Neural cell (in vitro differentiated cells): ENCODE data around the gene KRTAP27-1. TPM values are rescaled to one million over a fixed set of nuclear protein-coding genes. Genes with fewer than 3 reads are reported as not detected.

ENCODE experiments used
- H2AFZ ChIP-seq: fragments of 200-600, 300-800 bp; sonication (generic), shearing (Covaris generic); 2 replicates; pipeline ENCODE4 v1.6.0; 2014; ENCODE audit warnings: low read depth, mild to moderate bottlenecking, antibody characterized with exemption, low read length, moderate library complexity
- H3F3A ChIP-seq: fragments of 200-600 bp; shearing (Covaris generic); 2 replicates; pipeline ENCODE4 v1.6.1; 2016; ENCODE audit warnings: mild to moderate bottlenecking, moderate library complexity, mixed read lengths, antibody characterized with exemption, low read length; ENCODE audit not compliant: insufficient read depth, poor library complexity, severe bottlenecking
- H3K27ac ChIP-seq: fragments of 200-600, 300-800 bp; sonication (generic), shearing (Covaris generic); 2 replicates; pipeline ENCODE4 v1.5.1; 2014; ENCODE audit warnings: mild to moderate bottlenecking, low read length, moderate library complexity
- H3K27me3 ChIP-seq: fragments of 300-800, 200-600 bp; sonication (generic), shearing (Covaris generic); 2 replicates; pipeline ENCODE4 v1.6.0; 2014; ENCODE audit warnings: mild to moderate bottlenecking, low read depth, low read length, moderate library complexity; ENCODE audit not compliant: insufficient read depth
- H3K36me3 ChIP-seq: fragments of 300-800, 200-600 bp; sonication (generic), shearing (Covaris generic); 2 replicates; pipeline ENCODE4 v1.5.1; 2014; ENCODE audit warnings: mild to moderate bottlenecking, antibody characterized with exemption, low read length, moderate library complexity; ENCODE audit not compliant: insufficient read depth
- H3K4me2 ChIP-seq: fragments of 300-800, 200-600 bp; sonication (generic), shearing (Covaris generic); 2 replicates; pipeline ENCODE4 v1.6.0; 2014; ENCODE audit warnings: mild to moderate bottlenecking, low read length
- H3K4me3 ChIP-seq: fragments of 300-800, 200-600 bp; sonication (generic), shearing (Covaris generic); 2 replicates; pipeline ENCODE4 v1.5.1; 2014; ENCODE audit warnings: mild to moderate bottlenecking, low read length, moderate library complexity
- H3K79me2 ChIP-seq: fragments of 200-600 bp; shearing (Covaris generic); replicated peaks from 2 replicates; pipeline ENCODE4 v1.6.0; 2014; ENCODE audit warnings: mild to moderate bottlenecking, low read length, moderate library complexity; ENCODE audit not compliant: insufficient read depth
- H3K9ac ChIP-seq: fragments of 300-800, 200-600 bp; sonication (generic), shearing (Covaris generic); 2 replicates; pipeline ENCODE4 v1.6.1; 2016; ENCODE audit warnings: mild to moderate bottlenecking, low read length, mixed read lengths
- H3K9me2 ChIP-seq: fragments of 200-600 bp; shearing (Covaris generic); 2 replicates; pipeline ENCODE4 v1.6.1; 2016; ENCODE audit warnings: mild to moderate bottlenecking, low read length, mixed read lengths; ENCODE audit not compliant: insufficient read depth
- H3K9me3 ChIP-seq: fragments of 200-600, 300-800 bp; sonication (generic), shearing (Covaris generic); 2 replicates; pipeline ENCODE4 v1.6.1; 2016; ENCODE audit warnings: mild to moderate bottlenecking, mixed run types, low read length, moderate library complexity, mixed read lengths
- H4K20me1 ChIP-seq: fragments of 200-600 bp; shearing (Covaris generic); 2 replicates; pipeline ENCODE4 v1.6.1; 2016; ENCODE audit warnings: mild to moderate bottlenecking, mixed run types; ENCODE audit not compliant: insufficient read depth
- EP300 ChIP-seq: fragments of 450-650 bp; conservative IDR thresholded peaks from 2 replicates; pipeline ENCODE4 v1.6.1; 2014; ENCODE audit warnings: antibody characterized with exemption, mild to moderate bottlenecking, moderate library complexity; ENCODE audit not compliant: poor library complexity, severe bottlenecking
- EZH2 ChIP-seq: fragments of 200-600, 300-800 bp; shearing (Covaris generic), sonication (generic); IDR thresholded peaks from 2 replicates; pipeline ENCODE4 v1.6.1; 2014; ENCODE audit warnings: antibody characterized with exemption, low read length, borderline replicate concordance, mild to moderate bottlenecking; ENCODE audit not compliant: insufficient read depth, poor library complexity, severe bottlenecking
- MXI1 ChIP-seq: fragments of 450-650 bp; conservative IDR thresholded peaks from 2 replicates; pipeline ENCODE4 v1.6.1; 2014; ENCODE audit warnings: antibody characterized with exemption, mild to moderate bottlenecking; ENCODE audit not compliant: poor library complexity, severe bottlenecking
- POLR2AphosphoS5 ChIP-seq: IDR thresholded peaks from 2 replicates; pipeline ENCODE4 v1.6.1; 2012
- RAD21 ChIP-seq: fragments of 450-650 bp; conservative IDR thresholded peaks from 2 replicates; pipeline ENCODE4 v1.6.1; 2014; ENCODE audit warnings: antibody characterized with exemption, mild to moderate bottlenecking, moderate library complexity
- SMC3 ChIP-seq: fragments of 450-650 bp; conservative IDR thresholded peaks from 2 replicates; pipeline ENCODE4 v1.6.1; 2014; ENCODE audit warnings: antibody characterized with exemption, mild to moderate bottlenecking, moderate library complexity; ENCODE audit not compliant: poor library complexity
- TAF1 ChIP-seq: IDR thresholded peaks from 2 replicates; pipeline ENCODE4 v1.6.1; 2012; ENCODE audit warnings: low read depth
- polyA plus RNA-seq: library from polyadenylated mRNA; depleted of rRNA; stranded (reverse); fragments of >200 nt; gene quantifications from 2 replicates; pipeline ENCODE4 v1.2.3, GENCODE V29; 2014
- TF ChIP-seq, protein P1 (sequence below): IDR thresholded peaks from 2 replicates; pipeline ENCODE4 v1.6.1; 2012; ENCODE audit warnings: borderline replicate concordance
- TF ChIP-seq, protein P2 (sequence below): fragments of 450-650 bp; IDR thresholded peaks from 2 replicates; pipeline ENCODE4 v1.5.1; 2014; ENCODE audit warnings: antibody characterized with exemption, mild to moderate bottlenecking, moderate library complexity; ENCODE audit not compliant: poor library complexity, severe bottlenecking

The KRTAP27-1 gene
- polyA plus RNA-seq, 1 donor from 2014 or later: not detected

DNA sequence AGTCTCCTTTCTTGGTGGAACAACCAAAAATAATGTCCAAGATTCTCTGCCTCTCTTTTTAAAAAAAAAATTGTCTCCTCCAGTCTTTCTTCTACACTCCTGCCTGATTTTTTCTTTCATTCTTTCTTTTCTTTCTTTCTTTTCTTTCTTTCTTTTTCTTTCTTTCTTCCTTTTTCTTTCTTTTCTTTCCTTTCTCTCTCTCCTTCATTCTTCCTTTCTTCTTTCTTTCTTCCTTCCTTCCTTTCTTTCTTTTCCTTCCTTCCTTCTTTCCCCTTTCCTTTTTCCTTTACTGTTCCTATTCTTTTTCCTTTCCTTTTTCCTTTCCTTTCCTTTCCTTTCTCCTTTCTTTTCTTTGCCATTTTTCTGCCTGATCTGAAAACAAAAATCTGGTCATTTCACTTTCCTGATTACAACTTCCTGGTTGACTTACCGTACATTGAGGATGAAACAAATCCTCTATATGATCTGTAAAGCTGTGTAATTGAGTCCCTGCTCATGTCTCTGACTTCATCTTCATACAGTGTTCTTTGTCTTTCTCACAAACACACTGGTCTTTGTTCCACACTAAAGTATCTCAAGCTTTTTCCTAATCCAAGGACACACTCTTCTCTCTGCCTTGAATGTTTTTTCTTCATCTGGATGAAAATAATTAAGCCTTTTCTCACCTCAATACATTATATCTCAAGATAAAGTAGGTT lies 17.0 kb upstream of the KRTAP27-1 start:
- H3K36me3 ChIP-seq: no peaks in the 10 kb centered on the region
- H3K9me2 ChIP-seq: no peaks in the 10 kb centered on the region
- no peak for TF ChIP-seq MXI1
- TF ChIP-seq, protein P1, sequence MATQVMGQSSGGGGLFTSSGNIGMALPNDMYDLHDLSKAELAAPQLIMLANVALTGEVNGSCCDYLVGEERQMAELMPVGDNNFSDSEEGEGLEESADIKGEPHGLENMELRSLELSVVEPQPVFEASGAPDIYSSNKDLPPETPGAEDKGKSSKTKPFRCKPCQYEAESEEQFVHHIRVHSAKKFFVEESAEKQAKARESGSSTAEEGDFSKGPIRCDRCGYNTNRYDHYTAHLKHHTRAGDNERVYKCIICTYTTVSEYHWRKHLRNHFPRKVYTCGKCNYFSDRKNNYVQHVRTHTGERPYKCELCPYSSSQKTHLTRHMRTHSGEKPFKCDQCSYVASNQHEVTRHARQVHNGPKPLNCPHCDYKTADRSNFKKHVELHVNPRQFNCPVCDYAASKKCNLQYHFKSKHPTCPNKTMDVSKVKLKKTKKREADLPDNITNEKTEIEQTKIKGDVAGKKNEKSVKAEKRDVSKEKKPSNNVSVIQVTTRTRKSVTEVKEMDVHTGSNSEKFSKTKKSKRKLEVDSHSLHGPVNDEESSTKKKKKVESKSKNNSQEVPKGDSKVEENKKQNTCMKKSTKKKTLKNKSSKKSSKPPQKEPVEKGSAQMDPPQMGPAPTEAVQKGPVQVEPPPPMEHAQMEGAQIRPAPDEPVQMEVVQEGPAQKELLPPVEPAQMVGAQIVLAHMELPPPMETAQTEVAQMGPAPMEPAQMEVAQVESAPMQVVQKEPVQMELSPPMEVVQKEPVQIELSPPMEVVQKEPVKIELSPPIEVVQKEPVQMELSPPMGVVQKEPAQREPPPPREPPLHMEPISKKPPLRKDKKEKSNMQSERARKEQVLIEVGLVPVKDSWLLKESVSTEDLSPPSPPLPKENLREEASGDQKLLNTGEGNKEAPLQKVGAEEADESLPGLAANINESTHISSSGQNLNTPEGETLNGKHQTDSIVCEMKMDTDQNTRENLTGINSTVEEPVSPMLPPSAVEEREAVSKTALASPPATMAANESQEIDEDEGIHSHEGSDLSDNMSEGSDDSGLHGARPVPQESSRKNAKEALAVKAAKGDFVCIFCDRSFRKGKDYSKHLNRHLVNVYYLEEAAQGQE: no peak
- no peak for TF ChIP-seq POLR2AphosphoS5
- TF ChIP-seq TAF1: no peak
- TF ChIP-seq RAD21: no peak
- TF ChIP-seq EZH2: no peak
- no peak for TF ChIP-seq EP300
- TF ChIP-seq SMC3: no peak
- TF ChIP-seq, protein P2, sequence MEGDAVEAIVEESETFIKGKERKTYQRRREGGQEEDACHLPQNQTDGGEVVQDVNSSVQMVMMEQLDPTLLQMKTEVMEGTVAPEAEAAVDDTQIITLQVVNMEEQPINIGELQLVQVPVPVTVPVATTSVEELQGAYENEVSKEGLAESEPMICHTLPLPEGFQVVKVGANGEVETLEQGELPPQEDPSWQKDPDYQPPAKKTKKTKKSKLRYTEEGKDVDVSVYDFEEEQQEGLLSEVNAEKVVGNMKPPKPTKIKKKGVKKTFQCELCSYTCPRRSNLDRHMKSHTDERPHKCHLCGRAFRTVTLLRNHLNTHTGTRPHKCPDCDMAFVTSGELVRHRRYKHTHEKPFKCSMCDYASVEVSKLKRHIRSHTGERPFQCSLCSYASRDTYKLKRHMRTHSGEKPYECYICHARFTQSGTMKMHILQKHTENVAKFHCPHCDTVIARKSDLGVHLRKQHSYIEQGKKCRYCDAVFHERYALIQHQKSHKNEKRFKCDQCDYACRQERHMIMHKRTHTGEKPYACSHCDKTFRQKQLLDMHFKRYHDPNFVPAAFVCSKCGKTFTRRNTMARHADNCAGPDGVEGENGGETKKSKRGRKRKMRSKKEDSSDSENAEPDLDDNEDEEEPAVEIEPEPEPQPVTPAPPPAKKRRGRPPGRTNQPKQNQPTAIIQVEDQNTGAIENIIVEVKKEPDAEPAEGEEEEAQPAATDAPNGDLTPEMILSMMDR: no peak

DNA sequence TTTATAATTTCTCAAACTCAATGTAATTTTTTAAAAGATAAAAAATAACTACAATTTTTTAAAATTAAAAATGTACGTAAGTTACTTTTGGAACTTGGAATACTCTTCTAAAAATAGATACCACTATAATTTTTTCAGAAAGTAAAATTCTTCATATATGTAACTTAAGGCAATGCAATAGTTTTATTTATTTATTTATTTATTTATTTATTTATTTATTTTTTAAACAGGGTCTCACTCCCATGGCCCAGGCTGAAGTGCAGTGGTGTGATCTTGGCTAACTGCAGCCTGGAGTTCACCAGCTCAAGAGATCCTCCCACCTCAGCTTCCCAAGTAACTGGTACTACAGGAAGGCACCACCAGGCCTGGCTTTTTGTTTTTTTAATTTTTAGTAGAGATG lies 14.0 kb upstream of the KRTAP27-1 start:
- H2AFZ ChIP-seq: no peak overlapping the region
- no peak for TF ChIP-seq RAD21
- TF ChIP-seq EZH2: no peak
- TF ChIP-seq TAF1: no peak
- no peak for TF ChIP-seq MXI1
- H4K20me1 ChIP-seq: no peaks in the 10 kb centered on the region
- no peaks in the 10 kb centered on the region for H3K27me3 ChIP-seq
- no peaks in the 10 kb centered on the region for H3K36me3 ChIP-seq
- no peak overlapping the region for H3K4me2 ChIP-seq
- H3F3A ChIP-seq: no peaks in the 10 kb centered on the region
- no peaks in the 10 kb centered on the region for H3K79me2 ChIP-seq
- H3K9ac ChIP-seq: no peak overlapping the region
- H3K27ac ChIP-seq: no peak overlapping the region
- H3K9me3 ChIP-seq: no peaks in the 10 kb centered on the region
- no peaks in the 10 kb centered on the region for H3K9me2 ChIP-seq
- no peak overlapping the region for H3K4me3 ChIP-seq

More for the DNA sequence above, 17.0 kb upstream of the KRTAP27-1 start:
- no peak overlapping the region for H3K27ac ChIP-seq
- H3K79me2 ChIP-seq: no peaks in the 10 kb centered on the region
- H3K9ac ChIP-seq: no peak overlapping the region
- H3K9me3 ChIP-seq: no peaks in the 10 kb centered on the region
- H3K27me3 ChIP-seq: no peaks in the 10 kb centered on the region
- no peaks in the 10 kb centered on the region for H3F3A ChIP-seq
- H4K20me1 ChIP-seq: no peaks in the 10 kb centered on the region
- H3K4me2 ChIP-seq: no peak overlapping the region
- H3K4me3 ChIP-seq: no peak overlapping the region
- no peak overlapping the region for H2AFZ ChIP-seq
